Colonic mucosa (tissue), 4 donors: ENCODE measurements around the gene B3GNT2. TPM values are rescaled to one million over a fixed set of nuclear protein-coding genes. Genes with fewer than 3 reads are reported as not detected.
"Not testable (repeated sequence)": the region's sequence is repeated elsewhere in the genome, so short reads cannot be mapped to it uniquely, and the experiment has no call there.

Experiments used
- DNase-seq: peaks from one replicate; pipeline ENCODE4 v3.0.0-alpha.2; 2020
- H3K27ac ChIP-seq: fragments of 200-600 bp; one replicate; pipeline ENCODE4 v1.8.0; 2021
- H3K27me3 ChIP-seq: fragments of 200-600 bp; one replicate; pipeline ENCODE4 v1.8.0; 2021
- H3K36me3 ChIP-seq: fragments of 200-600 bp; one replicate; pipeline ENCODE4 v1.8.0; 2021
- H3K4me1 ChIP-seq: fragments of 200-600 bp; one replicate; pipeline ENCODE4 v1.8.0; 2021; ENCODE audit warnings: mild to moderate bottlenecking
- H3K4me3 ChIP-seq: fragments of 200-600 bp; one replicate; pipeline ENCODE4 v1.8.0; 2021
- H3K9ac ChIP-seq, 2 donors: one replicate each; pipeline ENCODE4 v1.7.0; 2013; ENCODE audit warnings: control low read depth in 2 of 2, low read depth in 2 of 2, low read length in 2 of 2
- H3K9me3 ChIP-seq: fragments of 200-600 bp; one replicate; pipeline ENCODE4 v1.8.0; 2021
- intact Hi-C: fragments of 100-400 bp; cut with DNase I; formaldehyde crosslinking; loops from one replicate; pipeline ENCODE4 v1.14.1; 2022
- total RNA-seq, 2 donors: library from RNA; stranded (reverse); fragmentation: NEBNext Ultra II Directional in 1 of 2; extraction: Animal tissue kit (Norgen Biotek cat#: 25700) in 1 of 2; gene quantifications; one replicate each; pipeline ENCODE4 v1.2.1, GENCODE V29; 2021
- TF ChIP-seq, protein P1 (sequence below): fragments of 200-600 bp; IDR thresholded peaks from one replicate; pipeline ENCODE4 v1.8.0; 2022; ENCODE audit warnings: antibody characterized with exemption, mild to moderate bottlenecking
- donor health status: healthy.
- donor health status: DM: no; HTN: no; CAD: no.
- donor health status: DM: no; HTN: no; CAD: no.

The B3GNT2 gene
- total RNA-seq, 2 donors from 2014 or later: 20.1 to 55.7 TPM

DNA sequence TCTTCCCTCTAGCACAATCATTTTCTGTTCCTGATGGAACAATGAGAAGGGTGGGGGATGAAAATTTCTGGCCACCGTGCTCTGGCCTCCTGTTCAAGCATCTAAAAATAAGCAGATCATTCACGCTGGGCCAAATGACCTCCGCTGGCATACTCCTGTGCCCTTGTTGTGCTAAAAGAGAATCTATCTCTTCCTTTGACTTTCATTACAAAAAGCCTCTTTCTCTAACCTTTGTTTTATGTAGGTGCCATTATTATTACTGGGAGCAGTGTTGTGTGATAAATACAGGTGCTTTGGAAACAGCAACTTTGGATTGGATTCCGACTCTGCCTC is 44.6 kb upstream of the B3GNT2 start:
- Histone ChIP-seq H3K9me3 (no peaks in the 10 kb centered on the region), H3K4me3 (no peak overlapping the region), H3K4me1 (no peaks in the 10 kb centered on the region), H3K27me3 (no peaks in the 10 kb centered on the region), H3K27ac (no peak overlapping the region), H3K9ac (no peak overlapping the region), H3K36me3 (no peaks in the 10 kb centered on the region)
- DNase-seq: no peak
- intact Hi-C loops: no loop called here
- TF ChIP-seq, protein P1, sequence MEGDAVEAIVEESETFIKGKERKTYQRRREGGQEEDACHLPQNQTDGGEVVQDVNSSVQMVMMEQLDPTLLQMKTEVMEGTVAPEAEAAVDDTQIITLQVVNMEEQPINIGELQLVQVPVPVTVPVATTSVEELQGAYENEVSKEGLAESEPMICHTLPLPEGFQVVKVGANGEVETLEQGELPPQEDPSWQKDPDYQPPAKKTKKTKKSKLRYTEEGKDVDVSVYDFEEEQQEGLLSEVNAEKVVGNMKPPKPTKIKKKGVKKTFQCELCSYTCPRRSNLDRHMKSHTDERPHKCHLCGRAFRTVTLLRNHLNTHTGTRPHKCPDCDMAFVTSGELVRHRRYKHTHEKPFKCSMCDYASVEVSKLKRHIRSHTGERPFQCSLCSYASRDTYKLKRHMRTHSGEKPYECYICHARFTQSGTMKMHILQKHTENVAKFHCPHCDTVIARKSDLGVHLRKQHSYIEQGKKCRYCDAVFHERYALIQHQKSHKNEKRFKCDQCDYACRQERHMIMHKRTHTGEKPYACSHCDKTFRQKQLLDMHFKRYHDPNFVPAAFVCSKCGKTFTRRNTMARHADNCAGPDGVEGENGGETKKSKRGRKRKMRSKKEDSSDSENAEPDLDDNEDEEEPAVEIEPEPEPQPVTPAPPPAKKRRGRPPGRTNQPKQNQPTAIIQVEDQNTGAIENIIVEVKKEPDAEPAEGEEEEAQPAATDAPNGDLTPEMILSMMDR: no peak

DNA sequence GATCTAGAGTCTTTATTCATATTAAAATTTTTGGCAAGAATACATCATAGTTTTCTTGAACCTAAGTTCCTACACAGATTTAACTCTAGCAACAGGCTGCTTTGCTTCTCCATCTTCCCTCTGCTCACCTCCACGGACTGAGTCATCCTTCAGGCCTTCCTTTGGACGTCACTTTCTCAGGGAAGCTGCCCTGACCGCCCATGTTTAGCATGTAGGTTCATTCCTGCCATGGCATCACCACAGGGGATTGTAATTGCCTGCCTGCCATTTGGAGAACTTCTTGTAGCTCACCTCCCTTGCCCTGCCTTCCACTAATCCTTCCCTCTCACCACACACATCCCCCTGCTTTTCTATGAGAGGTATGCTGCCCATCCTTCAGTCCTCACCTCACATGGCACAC is 43.9 kb upstream of the B3GNT2 start:
- H3K9me3 ChIP-seq: no peaks in the 10 kb centered on the region
- intact Hi-C loops: no loop called here
- no peak overlapping the region for H3K4me3 ChIP-seq
- no peak for DNase-seq
- H3K4me1 ChIP-seq: no peaks in the 10 kb centered on the region
- H3K27ac ChIP-seq: no peak overlapping the region
- H3K27me3 ChIP-seq: no peaks in the 10 kb centered on the region
- no peaks in the 10 kb centered on the region for H3K36me3 ChIP-seq
- no peak overlapping the region for H3K9ac ChIP-seq
- TF ChIP-seq, protein P1: no peak

DNA sequence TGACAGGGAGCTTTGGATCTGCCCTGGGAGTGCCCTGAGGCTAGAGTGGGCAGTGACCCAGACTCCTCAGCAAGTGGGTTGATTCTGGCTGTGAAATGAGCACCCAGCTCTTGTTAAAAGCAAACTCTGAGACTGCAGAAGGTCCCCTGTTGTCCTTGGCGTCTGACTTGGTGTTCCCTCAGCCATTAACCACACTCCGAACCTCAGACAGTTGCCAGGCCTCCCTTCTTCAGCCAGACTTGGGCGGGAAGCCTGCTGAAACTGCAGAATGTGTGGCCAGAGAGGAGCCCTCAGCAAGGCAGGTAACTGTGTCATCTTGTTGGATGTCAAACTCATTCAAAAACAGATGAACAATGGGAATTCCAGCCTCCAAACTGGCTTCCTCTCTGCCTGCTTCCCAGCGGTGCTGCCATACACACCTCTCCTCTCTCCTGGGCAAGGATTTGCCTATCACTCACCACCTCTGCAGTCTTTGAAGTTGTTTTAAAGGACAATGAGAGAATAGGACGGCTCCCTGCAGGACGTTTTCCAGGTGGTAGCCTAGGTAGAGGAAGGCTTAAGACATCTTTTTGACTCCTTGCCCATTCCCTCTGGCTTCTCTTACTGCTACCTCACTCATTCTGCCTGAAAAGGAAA is 38.9 kb upstream of the B3GNT2 start:
- TF ChIP-seq, protein P1: no peak
- intact Hi-C loops: no loop called here
- H3K36me3 ChIP-seq: no peaks in the 10 kb centered on the region
- no peaks in the 10 kb centered on the region for H3K27me3 ChIP-seq
- no peaks in the 10 kb centered on the region for H3K9me3 ChIP-seq
- H3K4me1 ChIP-seq: no peaks in the 10 kb centered on the region
- no peak overlapping the region for H3K4me3 ChIP-seq
- peak overlapping the region in 1 of 2 donors; percentile 7 for H3K9ac ChIP-seq
- DNase-seq: no peak
- no peak overlapping the region for H3K27ac ChIP-seq

DNA sequence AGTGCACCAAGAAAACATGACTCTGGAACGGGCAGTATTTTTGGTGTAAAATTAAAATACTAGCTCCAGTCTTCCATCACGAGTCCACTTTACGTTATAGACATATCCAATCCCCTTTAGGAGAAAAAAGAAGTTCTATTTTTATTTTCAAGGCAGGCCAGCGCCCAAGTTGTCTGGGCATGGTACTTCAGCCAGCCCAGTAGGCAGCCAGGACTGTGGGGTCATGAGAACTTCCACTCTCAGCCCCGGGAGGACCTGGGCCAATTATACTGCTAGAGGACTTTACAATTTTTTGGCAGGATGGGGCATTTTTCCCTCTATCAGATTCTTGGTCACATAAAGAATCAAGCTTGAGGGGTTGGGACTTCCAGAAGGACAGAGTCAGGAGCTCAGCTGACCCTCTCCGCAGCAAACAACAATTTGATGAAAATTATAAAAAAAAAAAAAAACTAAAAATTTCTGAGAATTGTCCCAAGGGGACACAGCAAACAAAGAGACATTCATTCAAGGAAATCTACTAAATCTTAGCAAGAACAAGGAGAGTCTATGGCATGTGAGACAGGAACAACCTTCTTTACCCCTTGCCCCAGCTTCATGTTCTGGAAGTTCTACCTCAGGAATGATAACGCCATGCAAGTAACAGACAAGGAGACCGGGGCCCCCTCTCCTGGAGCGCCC is 37.3 kb upstream of the B3GNT2 start:
- Histone ChIP-seq H3K4me3 (no peak overlapping the region), H3K4me1 (no peaks in the 10 kb centered on the region), H3K27me3 (no peaks in the 10 kb centered on the region), H3K36me3 (no peaks in the 10 kb centered on the region), H3K27ac (no peak overlapping the region), H3K9ac (no peak overlapping the region), H3K9me3 (no peaks in the 10 kb centered on the region)
- intact Hi-C loops: no loop called here
- TF ChIP-seq, protein P1: no peak
- no peak for DNase-seq

DNA sequence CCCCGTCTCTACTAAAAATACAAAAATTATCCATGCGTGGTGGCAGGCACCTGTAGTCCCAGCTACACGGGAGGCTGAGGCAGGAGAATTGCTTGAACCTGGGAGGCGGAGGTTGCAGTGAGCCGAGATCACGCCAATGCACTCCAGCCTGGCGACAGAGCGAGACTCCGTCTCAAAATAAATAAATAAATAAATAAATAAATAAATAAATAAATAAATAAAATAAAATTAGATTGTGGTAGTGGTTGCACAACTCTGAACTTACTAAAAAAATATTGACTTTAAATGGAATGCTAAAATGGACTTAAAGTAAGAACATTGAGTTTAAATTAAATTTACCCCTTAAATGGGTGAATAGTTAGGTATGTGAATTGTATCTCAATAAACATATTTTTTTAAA is 35.2 kb upstream of the B3GNT2 start:
- H3K4me1 ChIP-seq, H3K9ac ChIP-seq, H3K36me3 ChIP-seq, H3K27me3 ChIP-seq, H3K27ac ChIP-seq, DNase-seq, H3K4me3 ChIP-seq, H3K9me3 ChIP-seq, intact Hi-C loops: not testable (repeated sequence)

DNA sequence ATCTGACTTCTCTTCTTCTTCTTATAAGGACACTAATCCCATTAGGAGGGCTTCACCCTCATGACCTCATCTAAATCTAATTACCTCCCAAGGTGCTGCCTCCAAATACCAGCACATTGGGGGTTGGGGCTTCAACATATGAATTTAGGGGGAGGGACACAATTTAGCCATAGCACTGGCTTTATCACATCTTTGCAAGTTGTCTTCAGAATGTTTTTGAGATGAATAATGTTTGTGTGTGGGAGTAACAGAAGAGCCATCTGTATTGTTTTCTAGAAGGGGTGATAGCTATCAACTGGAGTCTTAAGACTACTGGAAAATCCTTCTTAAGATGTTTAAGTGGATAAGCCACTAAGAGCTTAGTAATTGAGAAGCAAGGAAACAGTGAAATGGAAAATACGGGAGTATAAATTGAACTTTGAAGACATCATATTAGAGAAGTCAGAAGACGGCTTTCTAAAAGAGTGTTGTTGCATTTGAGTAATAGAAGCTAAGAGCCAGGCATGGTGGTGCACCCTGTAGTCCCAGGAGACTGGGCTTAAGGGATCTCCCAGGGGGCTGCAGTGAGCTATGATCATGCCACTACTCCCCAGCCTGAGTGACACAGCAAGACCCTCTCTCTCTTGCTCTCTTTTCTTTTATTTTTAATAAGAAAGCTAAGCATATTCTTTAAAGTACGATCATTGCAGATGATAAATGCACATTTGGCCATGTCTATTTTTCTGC is 32.6 kb upstream of the B3GNT2 start:
- intact Hi-C loops: no loop called here
- TF ChIP-seq, protein P1: no peak

More for the DNA sequence above, 32.6 kb upstream of the B3GNT2 start:
- no peaks in the 10 kb centered on the region for H3K36me3 ChIP-seq
- H3K9ac ChIP-seq: no peak overlapping the region
- H3K4me3 ChIP-seq: no peak overlapping the region
- no peak for DNase-seq
- no peaks in the 10 kb centered on the region for H3K27me3 ChIP-seq
- H3K4me1 ChIP-seq: no peaks in the 10 kb centered on the region
- H3K9me3 ChIP-seq: no peaks in the 10 kb centered on the region
- H3K27ac ChIP-seq: no peak overlapping the region
